Stimulated activated naive CD8-positive, alpha-beta T cell treated with anti-CD3 and anti-CD28 coated beads, Interleukin-15, Interleukin-2, amounts not matched to agents 100 U/mL and 50 U/mL, for 24 hours (primary cell): ENCODE results near the gene ADAMTSL5.

Experiments used
- ATAC-seq: fragments of 150-1000 bp; cut with Tn5 transposase; one replicate; pipeline ENCODE4 v1.10.0; 2021
- DNase-seq: peaks from one replicate; pipeline ENCODE4 v3.0.0; 2021

Gene ADAMTSL5

DNA sequence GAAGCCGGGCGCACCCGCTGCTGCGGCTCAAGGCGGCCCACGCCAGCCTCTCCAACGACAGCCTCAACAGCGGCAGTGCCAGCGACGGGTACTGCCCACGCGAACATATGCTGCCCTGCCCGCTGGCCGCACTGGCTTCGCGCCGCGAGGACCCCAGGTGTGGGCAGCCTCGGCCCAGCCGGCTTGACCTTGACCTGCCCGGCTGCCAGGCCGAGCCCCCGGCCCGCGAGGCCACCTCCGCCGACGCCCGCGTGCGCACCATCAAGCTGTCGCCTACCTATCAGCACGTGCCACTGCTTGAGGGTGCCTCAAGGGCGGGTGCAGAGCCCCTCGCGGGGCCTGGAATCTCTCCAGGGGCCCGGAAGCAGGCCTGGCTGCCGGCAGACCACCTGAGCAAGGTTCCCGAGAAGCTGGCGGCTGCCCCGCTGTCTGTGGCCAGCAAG lies 46.8 kb downstream of the ADAMTSL5 start:
- DNase-seq (no peak), ATAC-seq (no peak)

- DNase-seq (peak; percentile 51), ATAC-seq (peak; percentile 34)
These were observed 47.4 kb downstream of the ADAMTSL5 start for GRCh38 chr19:1465191-1466016.

- ATAC-seq (no peak), DNase-seq (no peak)
These were observed 51.0 kb downstream of the ADAMTSL5 start for GRCh38 chr19:1461862-1462261.

GRCh38 chr19:1460033-1460995 lies 52.5 kb downstream of the ADAMTSL5 start:
- ATAC-seq (no peak), DNase-seq (no peak)

- no peak for DNase-seq
- ATAC-seq, result no peak
These were observed 53.3 kb downstream of the ADAMTSL5 start for GRCh38 chr19:1459479-1459878.

DNA sequence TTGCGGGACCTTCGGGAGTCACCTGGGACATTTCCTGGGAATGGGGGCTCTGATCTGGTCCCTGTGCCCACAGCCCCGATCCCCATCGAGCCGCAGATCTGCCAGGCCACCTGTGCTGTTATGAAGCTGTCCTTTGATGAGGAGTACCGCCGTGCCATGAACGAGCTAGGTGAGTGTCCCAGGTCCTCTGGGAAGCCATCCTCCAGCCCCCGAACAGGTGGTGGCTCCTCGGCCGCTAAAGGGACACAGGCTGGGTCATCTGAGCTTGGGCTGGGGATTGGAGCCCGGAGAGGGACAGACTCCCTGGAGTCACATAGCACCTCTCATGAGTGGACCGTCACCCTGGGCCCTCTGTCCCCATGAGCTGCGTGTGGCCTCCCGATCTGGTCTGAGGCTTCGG lies 54.9 kb downstream of the ADAMTSL5 start:
- no peak for DNase-seq
- no peak for ATAC-seq

- DNase-seq (no peak), ATAC-seq (no peak)
These were observed 55.6 kb downstream of the ADAMTSL5 start for GRCh38 chr19:1457031-1457739.

DNA sequence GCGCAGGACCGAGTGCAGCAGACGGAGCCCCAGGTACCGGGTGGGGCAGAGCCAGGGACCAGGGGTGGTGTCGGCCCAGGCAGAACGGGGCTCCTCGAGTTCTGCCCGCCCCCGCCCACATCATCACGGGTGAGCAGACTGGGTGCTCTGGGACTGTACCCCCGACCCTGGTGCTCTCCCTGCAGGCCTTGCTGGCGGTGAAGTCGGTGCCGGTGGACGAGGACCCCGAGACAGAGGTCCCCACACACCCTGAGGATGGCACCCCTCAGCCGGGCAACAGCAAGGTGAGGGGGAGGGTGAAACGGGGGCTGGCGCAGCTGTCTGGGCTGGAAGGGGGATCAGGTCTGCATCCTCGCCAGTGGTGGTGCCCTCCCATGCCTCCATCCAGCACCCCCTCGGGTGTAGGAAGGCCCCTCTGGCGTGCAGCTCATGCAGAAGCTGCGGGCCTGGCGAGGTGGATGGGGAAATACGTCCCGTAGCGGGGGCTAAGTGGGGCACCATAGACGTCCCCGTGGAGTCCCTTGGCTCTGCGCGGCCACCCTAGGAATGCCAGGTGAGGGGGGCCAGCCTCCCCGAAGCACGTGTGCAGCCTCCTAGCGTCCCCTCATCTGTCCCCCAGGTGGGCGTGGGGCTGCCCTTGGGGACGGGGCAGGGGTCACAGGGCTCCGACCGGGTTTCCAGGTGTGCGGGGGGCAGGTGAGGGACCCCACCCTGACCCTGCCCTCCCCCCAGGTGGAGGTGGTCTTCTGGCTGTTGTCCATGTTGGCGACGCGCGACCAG lies 56.5 kb downstream of the ADAMTSL5 start:
- ATAC-seq (no peak), DNase-seq (no peak)

- peak; percentile 71 for DNase-seq
- ATAC-seq, result peak; percentile 67
These were observed 57.3 kb downstream of the ADAMTSL5 start for GRCh38 chr19:1455336-1456120.
